HG03575 (cell line): ENCODE measurements around the gene FARP1.
"Not testable (repeated sequence)": the region's sequence is repeated elsewhere in the genome, so short reads cannot be mapped to it uniquely, and the experiment has no call there.

Source experiments
- ATAC-seq: cut with Tn5 transposase; IDR thresholded peaks from one replicate; pipeline ENCODE4 v1.9.1; 2021; ENCODE audit not compliant: unreplicated experiment, insufficient number of reproducible peaks, low FRiP score; ENCODE audit errors: extremely low read depth

FARP1 gene

DNA sequence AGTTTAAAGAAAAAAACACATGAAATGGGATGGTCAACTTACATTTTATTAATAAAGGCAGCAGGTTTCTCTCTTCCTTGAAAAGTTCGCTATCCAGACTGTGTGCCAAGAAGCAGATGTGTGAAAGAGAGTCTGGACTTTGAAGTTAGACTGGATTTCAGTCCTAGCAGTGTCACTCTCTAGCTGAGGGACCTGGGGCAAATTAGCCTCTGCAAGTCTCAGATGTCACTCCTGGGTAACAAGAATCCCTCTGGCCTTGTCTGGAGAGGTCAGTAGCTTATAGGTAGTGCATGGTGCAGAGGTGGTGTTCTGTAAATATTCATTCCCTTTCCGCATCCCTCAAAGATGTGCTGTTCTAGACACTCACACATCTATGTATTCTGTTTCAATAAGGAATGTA, 221.8 kb downstream of the FARP1 start:
- no peak for ATAC-seq

GRCh38 chr13:98365302-98365701, 222.4 kb downstream of the FARP1 start:
- no peak for ATAC-seq

DNA sequence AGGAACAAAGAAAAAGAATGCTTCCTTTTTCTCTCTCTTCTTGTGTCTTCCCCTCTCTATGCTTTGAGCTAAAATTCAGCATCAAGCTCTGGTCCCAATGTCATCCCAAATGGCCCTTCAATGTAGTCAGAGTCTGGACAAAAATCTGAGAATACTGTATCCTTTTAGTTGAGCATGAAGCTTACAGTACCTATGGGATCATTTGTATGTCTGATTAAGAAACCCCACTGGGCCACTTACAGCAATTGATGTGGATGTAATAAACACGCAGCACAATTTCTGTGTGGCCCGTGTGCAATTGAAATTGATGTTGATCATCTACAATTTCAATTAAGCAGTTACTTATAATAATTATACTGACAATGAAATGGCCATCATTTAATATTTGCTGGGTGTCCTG, 223.1 kb downstream of the FARP1 start:
- no peak for ATAC-seq

GRCh38 chr13:98366443-98366842, 223.5 kb downstream of the FARP1 start:
- ATAC-seq = no peak

GRCh38 chr13:98366959-98367358, 224.1 kb downstream of the FARP1 start:
- ATAC-seq = no peak

GRCh38 chr13:98368019-98368418, 225.1 kb downstream of the FARP1 start:
- no peak for ATAC-seq

DNA sequence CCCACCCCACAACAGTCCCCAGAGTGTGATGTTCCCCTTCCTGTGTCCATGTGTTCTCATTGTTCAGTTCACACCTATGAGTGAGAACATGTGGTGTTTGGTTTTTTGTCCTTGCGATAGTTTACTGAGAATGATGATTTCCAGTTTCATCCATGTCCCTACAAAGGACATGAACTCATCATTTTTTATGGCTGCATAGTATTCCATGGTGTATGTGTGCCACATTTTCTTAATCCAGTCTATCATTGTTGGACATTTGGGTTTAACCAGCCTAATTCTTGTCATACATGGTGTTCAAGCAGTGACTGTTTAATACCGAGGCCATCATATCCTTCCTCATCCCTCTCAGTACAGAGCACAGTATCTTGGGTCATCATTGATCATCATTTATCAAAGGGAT, 226.6 kb downstream of the FARP1 start:
- ATAC-seq = not testable (repeated sequence)

GRCh38 chr13:98370261-98370660, 227.4 kb downstream of the FARP1 start:
- no peak for ATAC-seq

DNA sequence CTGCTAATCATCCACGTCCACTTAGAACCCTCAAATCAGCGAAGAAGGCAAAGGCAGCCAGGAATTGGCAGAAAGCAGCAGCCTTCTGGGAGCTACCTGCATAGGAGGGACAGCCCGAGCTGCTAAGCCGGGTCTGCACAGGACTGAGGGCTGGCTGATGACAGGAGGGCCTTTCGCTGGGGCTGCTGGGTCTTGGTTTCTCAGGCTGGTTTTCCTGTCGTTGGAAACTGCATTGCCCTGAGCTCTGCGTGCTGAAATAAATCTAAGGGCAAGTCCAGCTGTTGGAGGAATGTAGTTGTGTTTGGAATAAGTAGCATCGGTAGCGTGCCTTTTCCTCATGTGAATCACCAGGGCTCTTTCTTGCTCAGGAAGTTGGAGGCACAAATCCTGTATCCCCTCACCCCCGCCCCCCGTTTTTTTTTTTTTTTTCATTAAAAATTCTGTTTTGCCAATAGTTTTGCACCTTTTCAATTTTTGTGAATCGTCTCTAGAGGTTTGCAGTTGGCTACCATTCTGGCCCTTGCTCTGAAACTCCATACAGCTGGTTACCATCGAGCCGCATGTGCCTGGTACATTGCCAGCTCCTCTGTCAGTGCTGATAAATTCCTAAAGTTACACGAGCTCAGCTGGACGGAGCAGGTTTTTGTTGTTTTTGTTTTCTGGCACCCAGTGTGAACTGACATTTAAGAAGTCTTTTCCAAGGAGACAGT, 228.1 kb downstream of the FARP1 start:
- no peak for ATAC-seq

- ATAC-seq = no peak
These were observed 228.7 kb downstream of the FARP1 start for GRCh38 chr13:98371516-98372023.

DNA sequence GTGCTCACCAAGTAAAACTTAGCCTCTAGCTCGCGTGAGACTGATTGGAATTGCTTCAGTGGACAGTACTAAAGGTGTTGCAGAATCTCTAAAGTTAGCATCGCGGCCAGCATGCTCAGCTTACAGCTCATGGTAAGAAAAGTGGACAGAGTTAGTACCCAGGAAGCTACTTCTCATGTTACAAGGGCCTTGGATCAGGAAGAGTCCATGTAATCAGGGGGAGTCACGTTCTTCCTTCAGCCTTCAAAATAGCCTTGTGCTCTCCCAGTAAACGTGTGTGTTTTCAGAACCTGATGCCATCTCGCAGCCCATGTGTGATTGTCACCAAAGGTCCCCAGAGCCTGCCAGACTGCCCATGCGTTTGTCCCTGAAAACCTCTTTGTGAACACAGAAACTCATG, 230.0 kb downstream of the FARP1 start:
- ATAC-seq = no peak

GRCh38 chr13:98374750-98375149, 231.9 kb downstream of the FARP1 start:
- no peak for ATAC-seq

- ATAC-seq = no peak
These were observed 234.9 kb downstream of the FARP1 start for GRCh38 chr13:98377635-98378378.

- no peak for ATAC-seq
These were observed 241.8 kb downstream of the FARP1 start for GRCh38 chr13:98384739-98385138.

- ATAC-seq = no peak
These were observed 242.7 kb downstream of the FARP1 start for GRCh38 chr13:98385606-98386005.

DNA sequence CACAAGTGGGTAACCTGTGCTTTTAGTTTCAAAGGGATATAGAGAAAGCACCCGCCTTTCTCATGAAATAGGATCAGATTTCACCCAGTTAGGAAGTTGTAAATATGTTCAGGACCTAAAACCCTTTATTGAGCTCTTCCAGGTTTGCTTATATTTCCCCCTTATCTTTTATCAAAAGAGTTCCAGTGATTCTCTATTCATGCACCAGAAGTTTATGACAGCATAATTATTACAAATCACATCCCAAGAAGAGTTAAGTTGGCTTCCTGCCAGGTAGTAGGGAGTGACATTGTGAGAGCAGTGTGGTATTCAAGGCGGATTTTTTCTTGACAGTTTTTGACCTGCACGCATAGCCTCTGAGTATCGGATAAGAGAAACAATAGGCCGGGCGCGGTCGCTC, 243.7 kb downstream of the FARP1 start:
- ATAC-seq = no peak

- ATAC-seq = no peak
These were observed 246.4 kb downstream of the FARP1 start for GRCh38 chr13:98389319-98389718.

DNA sequence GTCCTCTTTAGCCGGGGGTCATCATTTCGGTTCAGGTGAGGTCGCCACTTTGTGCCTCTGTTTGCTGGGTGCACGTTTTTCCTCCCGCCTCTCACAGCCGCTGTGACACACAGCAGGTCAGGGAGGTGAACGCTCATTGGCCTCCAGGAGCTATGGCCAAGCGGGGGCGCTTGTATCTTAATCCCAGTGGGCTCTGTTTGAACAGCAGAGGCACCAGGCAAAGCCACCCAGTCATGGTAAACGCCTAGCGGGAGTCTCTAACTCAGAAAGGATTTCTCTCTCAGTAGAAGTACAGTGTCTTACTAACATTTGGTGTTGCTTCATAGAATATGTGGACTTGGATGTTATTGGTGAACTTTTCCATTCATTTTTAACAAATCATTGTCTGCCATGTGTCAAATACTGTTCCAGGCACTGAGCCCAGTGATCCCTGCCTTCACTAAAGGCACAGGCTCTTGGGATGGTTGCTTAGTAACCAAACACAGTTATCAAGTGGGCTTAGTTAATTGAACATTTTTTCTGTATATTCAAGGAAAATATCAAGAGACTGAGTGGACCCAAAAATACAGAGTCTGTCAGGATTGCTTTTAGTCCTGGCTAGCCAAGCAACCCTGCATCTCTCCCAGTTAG, 247.3 kb downstream of the FARP1 start:
- ATAC-seq = no peak

- no peak for ATAC-seq
These were observed 251.0 kb downstream of the FARP1 start for GRCh38 chr13:98393873-98394272.
